Measurements from ENCODE around the gene SCAMP3. TPM values are rescaled to one million over a fixed set of nuclear protein-coding genes. Genes with fewer than 3 reads are reported as not detected.

The SCAMP3 gene
- total and polyA plus RNA-seq, 10 of the 15 experiments (the other 5 are each of a cell fraction or from before 2014, with no cell fraction given) = 17.2 to 133 (median 87.3) TPM

DNA sequence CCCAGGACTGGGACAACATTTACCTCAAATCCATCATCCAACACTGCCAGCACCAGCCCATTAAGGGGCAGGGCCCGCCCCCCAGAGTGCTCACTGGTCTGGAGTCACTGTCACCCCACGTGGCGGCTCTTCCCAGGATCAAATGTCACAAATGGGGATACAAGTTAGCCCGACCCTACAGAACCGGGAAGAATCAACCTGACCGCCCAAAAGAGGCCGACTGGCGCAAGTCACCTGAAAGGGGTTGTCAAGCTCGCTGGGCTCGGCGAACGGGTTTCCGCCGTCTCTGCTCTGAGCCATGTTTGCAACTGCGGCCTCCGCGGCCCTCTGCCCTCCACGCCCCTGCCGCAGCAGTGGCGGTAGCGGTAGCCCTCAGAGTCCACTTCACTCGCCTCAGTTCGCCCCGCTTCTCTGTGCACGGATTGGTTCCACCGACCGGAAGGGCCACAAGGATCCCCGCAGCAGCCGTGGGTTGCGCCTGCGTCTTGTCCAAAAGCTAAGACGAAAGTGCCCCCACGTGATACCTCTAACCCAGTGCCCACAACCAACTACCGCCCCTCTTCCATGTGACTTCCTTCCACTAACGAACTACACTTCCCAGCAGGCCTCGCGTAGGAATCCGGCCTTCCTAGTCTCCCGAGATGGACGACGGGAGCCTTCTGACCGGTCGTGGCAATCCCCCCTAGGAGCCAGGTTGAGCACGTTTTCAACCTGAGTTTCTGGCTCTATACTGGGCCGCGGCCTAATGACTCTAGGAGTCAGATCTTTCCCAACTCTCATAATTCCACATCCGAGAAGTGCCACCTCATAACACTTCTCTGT is at the start of gene SCAMP3 (continued):
- TF ChIP-seq CBFB (IDR thresholded peaks at IDR 0.05; ENCODE audit: low read depth) = peak; percentile 54
- TF ChIP-seq ELK1 (IDR thresholded peaks at IDR 0.05; ENCODE audit: low read depth, low read length) = peak; percentile 63; the same call in 1 of the 2 replicates
- TF ChIP-seq, protein P1, sequence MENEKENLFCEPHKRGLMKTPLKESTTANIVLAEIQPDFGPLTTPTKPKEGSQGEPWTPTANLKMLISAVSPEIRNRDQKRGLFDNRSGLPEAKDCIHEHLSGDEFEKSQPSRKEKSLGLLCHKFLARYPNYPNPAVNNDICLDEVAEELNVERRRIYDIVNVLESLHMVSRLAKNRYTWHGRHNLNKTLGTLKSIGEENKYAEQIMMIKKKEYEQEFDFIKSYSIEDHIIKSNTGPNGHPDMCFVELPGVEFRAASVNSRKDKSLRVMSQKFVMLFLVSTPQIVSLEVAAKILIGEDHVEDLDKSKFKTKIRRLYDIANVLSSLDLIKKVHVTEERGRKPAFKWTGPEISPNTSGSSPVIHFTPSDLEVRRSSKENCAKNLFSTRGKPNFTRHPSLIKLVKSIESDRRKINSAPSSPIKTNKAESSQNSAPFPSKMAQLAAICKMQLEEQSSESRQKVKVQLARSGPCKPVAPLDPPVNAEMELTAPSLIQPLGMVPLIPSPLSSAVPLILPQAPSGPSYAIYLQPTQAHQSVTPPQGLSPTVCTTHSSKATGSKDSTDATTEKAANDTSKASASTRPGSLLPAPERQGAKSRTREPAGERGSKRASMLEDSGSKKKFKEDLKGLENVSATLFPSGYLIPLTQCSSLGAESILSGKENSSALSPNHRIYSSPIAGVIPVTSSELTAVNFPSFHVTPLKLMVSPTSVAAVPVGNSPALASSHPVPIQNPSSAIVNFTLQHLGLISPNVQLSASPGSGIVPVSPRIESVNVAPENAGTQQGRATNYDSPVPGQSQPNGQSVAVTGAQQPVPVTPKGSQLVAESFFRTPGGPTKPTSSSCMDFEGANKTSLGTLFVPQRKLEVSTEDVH (IDR thresholded peaks at IDR 0.05; ENCODE audit: low read depth, partially characterized antibody) = peak; percentile 27
- TF ChIP-seq JUNB (IDR thresholded peaks at IDR 0.05) = no peak
- TF ChIP-seq, protein P2, sequence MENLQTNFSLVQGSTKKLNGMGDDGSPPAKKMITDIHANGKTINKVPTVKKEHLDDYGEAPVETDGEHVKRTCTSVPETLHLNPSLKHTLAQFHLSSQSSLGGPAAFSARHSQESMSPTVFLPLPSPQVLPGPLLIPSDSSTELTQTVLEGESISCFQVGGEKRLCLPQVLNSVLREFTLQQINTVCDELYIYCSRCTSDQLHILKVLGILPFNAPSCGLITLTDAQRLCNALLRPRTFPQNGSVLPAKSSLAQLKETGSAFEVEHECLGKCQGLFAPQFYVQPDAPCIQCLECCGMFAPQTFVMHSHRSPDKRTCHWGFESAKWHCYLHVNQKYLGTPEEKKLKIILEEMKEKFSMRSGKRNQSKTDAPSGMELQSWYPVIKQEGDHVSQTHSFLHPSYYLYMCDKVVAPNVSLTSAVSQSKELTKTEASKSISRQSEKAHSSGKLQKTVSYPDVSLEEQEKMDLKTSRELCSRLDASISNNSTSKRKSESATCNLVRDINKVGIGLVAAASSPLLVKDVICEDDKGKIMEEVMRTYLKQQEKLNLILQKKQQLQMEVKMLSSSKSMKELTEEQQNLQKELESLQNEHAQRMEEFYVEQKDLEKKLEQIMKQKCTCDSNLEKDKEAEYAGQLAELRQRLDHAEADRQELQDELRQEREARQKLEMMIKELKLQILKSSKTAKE (IDR thresholded peaks at IDR 0.05; ENCODE audit: low read depth, poor library complexity, severe bottlenecking) = no peak
- no peak; the same call in 1 of the 2 replicates for TF ChIP-seq ZNF207 (IDR thresholded peaks at IDR 0.05; ENCODE audit: borderline replicate concordance)
- no peak for TF ChIP-seq TCF7 (IDR thresholded peaks at IDR 0.05; ENCODE audit: borderline replicate concordance)
- TF ChIP-seq RUNX3 (IDR thresholded peaks at IDR 0.05; ENCODE audit: low read length) = peak; percentile 69
- peak; percentile 92; the same call in 1 of the 2 replicates for TF ChIP-seq CREM (IDR thresholded peaks at IDR 0.05; ENCODE audit: low read depth)
- no peak for TF ChIP-seq CBX5 (IDR thresholded peaks at IDR 0.05; ENCODE audit: low read depth)
- TF ChIP-seq, protein P3, sequence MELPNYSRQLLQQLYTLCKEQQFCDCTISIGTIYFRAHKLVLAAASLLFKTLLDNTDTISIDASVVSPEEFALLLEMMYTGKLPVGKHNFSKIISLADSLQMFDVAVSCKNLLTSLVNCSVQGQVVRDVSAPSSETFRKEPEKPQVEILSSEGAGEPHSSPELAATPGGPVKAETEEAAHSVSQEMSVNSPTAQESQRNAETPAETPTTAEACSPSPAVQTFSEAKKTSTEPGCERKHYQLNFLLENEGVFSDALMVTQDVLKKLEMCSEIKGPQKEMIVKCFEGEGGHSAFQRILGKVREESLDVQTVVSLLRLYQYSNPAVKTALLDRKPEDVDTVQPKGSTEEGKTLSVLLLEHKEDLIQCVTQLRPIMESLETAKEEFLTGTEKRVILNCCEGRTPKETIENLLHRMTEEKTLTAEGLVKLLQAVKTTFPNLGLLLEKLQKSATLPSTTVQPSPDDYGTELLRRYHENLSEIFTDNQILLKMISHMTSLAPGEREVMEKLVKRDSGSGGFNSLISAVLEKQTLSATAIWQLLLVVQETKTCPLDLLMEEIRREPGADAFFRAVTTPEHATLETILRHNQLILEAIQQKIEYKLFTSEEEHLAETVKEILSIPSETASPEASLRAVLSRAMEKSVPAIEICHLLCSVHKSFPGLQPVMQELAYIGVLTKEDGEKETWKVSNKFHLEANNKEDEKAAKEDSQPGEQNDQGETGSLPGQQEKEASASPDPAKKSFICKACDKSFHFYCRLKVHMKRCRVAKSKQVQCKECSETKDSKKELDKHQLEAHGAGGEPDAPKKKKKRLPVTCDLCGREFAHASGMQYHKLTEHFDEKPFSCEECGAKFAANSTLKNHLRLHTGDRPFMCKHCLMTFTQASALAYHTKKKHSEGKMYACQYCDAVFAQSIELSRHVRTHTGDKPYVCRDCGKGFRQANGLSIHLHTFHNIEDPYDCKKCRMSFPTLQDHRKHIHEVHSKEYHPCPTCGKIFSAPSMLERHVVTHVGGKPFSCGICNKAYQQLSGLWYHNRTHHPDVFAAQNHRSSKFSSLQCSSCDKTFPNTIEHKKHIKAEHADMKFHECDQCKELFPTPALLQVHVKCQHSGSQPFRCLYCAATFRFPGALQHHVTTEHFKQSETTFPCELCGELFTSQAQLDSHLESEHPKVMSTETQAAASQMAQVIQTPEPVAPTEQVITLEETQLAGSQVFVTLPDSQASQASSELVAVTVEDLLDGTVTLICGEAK (IDR thresholded peaks at IDR 0.05; ENCODE audit: borderline replicate concordance) = peak; percentile 91
- peak; percentile 85 for TF ChIP-seq GABPA (IDR thresholded peaks at IDR 0.05; ENCODE audit: low read depth)
- TF ChIP-seq, protein P4, sequence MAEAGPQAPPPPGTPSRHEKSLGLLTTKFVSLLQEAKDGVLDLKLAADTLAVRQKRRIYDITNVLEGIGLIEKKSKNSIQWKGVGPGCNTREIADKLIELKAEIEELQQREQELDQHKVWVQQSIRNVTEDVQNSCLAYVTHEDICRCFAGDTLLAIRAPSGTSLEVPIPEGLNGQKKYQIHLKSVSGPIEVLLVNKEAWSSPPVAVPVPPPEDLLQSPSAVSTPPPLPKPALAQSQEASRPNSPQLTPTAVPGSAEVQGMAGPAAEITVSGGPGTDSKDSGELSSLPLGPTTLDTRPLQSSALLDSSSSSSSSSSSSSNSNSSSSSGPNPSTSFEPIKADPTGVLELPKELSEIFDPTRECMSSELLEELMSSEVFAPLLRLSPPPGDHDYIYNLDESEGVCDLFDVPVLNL (IDR thresholded peaks at IDR 0.05; ENCODE audit: low read depth, low read length) = no peak
- no peak for TF ChIP-seq ZNF274 (IDR thresholded peaks at IDR 0.05; ENCODE audit: insufficient read depth, insufficient read length)
- peak; percentile 95 for TF ChIP-seq HCFC1 (IDR thresholded peaks at IDR 0.05; ENCODE audit: low read length)
- peak; percentile 98 for TF ChIP-seq POLR2AphosphoS2 (IDR thresholded peaks at IDR 0.05; ENCODE audit: low read depth, low read length)
- 0 out of 2 replicates have a peak, but pooled peaks have one; percentile 28 for TF ChIP-seq IRF4 (IDR thresholded peaks at IDR 0.05; ENCODE audit: low read depth, low read length)
- no peak for TF ChIP-seq SMAD1 (IDR thresholded peaks at IDR 0.05; ENCODE audit: low read depth, partially characterized antibody)
- TF ChIP-seq PAX8 (IDR thresholded peaks at IDR 0.05) = no peak

Data from GM12878 (cell line).